ENCODE measurements around the gene MRPL52.

- TF ChIP-seq, protein P1, sequence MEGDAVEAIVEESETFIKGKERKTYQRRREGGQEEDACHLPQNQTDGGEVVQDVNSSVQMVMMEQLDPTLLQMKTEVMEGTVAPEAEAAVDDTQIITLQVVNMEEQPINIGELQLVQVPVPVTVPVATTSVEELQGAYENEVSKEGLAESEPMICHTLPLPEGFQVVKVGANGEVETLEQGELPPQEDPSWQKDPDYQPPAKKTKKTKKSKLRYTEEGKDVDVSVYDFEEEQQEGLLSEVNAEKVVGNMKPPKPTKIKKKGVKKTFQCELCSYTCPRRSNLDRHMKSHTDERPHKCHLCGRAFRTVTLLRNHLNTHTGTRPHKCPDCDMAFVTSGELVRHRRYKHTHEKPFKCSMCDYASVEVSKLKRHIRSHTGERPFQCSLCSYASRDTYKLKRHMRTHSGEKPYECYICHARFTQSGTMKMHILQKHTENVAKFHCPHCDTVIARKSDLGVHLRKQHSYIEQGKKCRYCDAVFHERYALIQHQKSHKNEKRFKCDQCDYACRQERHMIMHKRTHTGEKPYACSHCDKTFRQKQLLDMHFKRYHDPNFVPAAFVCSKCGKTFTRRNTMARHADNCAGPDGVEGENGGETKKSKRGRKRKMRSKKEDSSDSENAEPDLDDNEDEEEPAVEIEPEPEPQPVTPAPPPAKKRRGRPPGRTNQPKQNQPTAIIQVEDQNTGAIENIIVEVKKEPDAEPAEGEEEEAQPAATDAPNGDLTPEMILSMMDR (IDR thresholded peaks at IDR 0.05; ENCODE audit: insufficient read depth, low read depth, low read length) = no peak
- no peak for TF ChIP-seq EZH2 (IDR thresholded peaks at IDR 0.05; ENCODE audit: insufficient read depth, low read length)
Observed at GRCh38 chr14:22843123-22843925, 13.6 kb downstream of the MRPL52 start.

All from astrocyte (in vitro differentiated cells and primary cell).